Subcutaneous abdominal adipose tissue (tissue), 5 donors: Measurements from ENCODE around the gene SCFD2.
"Not testable (repeated sequence)": the region's sequence is repeated elsewhere in the genome, so short reads cannot be mapped to it uniquely, and the experiment has no call there.

Experiments
- H3K27ac ChIP-seq: one replicate; pipeline ENCODE4 v1.7.0; 2013; ENCODE audit warnings: low read depth, mild to moderate bottlenecking, inconsistent platforms, low read length, moderate library complexity
- H3K27me3 ChIP-seq, 5 donors: one replicate each; pipeline ENCODE4 v1.7.0; 2013; ENCODE audit warnings: low read length in 5 of 5, inconsistent platforms in 1 of 5; ENCODE audit not compliant: control insufficient read depth in 5 of 5, insufficient read depth in 4 of 5
- H3K36me3 ChIP-seq, 5 donors: one replicate each; pipeline ENCODE4 v1.7.0; 2013; ENCODE audit warnings: low read length in 5 of 5; ENCODE audit not compliant: control insufficient read depth in 5 of 5, insufficient read depth in 5 of 5
- H3K4me1 ChIP-seq, 5 donors: one replicate each; pipeline ENCODE4 v1.7.0; 2013; ENCODE audit warnings: low read length in 5 of 5, mild to moderate bottlenecking in 3 of 5, moderate library complexity in 1 of 5; ENCODE audit not compliant: control insufficient read depth in 5 of 5, insufficient read depth in 5 of 5
- H3K4me3 ChIP-seq, 5 donors: one replicate each; pipeline ENCODE4 v1.7.0; 2013; ENCODE audit warnings: low read length in 5 of 5, low read depth in 1 of 5
- H3K9ac ChIP-seq, 5 donors: one replicate each; pipeline ENCODE4 v1.7.0; 2013; ENCODE audit warnings: low read length in 5 of 5, mild to moderate bottlenecking in 4 of 5, moderate library complexity in 3 of 5
- H3K9me3 ChIP-seq, 5 donors: one replicate each; pipeline ENCODE4 v1.7.0; 2013; ENCODE audit warnings: low read length in 5 of 5; ENCODE audit not compliant: control insufficient read depth in 5 of 5
- donor health status: healthy.
- donor health status: healthy.
- donor health status: healthy.
- donor health status: healthy.
- donor health status: healthy.

SCFD2 gene

DNA sequence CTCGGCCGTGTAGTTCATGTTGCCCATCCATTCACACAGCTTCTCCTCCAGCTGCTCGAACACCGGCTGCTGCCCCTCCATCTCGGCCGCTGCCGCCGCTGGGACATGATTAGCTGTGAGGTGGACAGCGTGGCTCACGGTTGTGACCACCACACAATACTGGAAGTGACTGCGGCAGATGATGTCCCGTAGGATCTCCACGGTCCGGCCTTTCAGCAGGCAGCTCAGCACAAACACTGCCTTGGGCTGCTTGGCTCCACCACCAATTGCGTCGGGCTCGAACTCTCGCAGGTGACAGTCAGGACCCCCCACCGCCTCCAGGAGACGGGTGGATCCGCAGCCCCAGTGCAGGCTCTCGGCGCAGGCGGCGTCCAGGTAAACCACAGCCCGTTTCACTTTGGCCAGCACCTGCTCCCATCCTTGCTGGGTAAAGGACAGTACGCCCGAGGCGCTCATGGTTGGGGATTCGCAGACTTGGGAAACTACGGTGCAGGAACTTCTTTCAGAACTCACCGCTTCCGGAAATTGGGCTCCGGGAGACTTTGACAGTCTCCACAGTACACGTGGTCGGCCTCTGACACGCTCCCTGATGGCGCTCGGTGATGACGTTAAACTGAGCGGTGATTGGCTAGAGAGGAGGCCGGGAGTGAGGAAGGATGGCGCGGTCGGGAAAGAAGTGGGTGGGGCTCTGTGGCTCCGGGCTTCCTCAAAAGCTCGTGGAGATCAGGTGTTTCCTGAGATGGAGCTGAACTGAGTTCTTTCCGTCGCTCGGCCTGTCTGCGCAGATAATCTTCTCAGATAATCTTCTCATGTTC is at the start of gene SCFD2:
SCFD2 (minus strand) TSS at position 576 of the 815 bp plus-strand sequence.
- peak within 1 kb of the TSS; percentile 89 to 98 (median 97) for H3K4me3 ChIP-seq
- peaks cover 0 to 11% (median 4%) of the 10 kb centered on the region in 5 donors for H3K27me3 ChIP-seq
- H3K36me3 ChIP-seq: no peaks in the 10 kb centered on the region
- peak within 1 kb of the TSS; percentile 89 to 93 (median 91) for H3K9ac ChIP-seq
- H3K27ac ChIP-seq: peak within 1 kb of the TSS; percentile 57
- peaks cover 6 to 42% (median 31%) of the 10 kb centered on the region in 5 donors for H3K4me1 ChIP-seq
- no peaks in the 10 kb centered on the region for H3K9me3 ChIP-seq

GRCh38 chr4:53409479-53409878 is 43.6 kb upstream of the SCFD2 start:
- not testable (repeated sequence) for H3K9me3 ChIP-seq, H3K9ac ChIP-seq, H3K36me3 ChIP-seq, H3K4me1 ChIP-seq, H3K27ac ChIP-seq, H3K4me3 ChIP-seq, H3K27me3 ChIP-seq

GRCh38 chr4:53380221-53380620 is 14.4 kb upstream of the SCFD2 start:
- Histone ChIP-seq H3K9ac (no peak overlapping the region), H3K27me3 (no peaks in the 10 kb centered on the region), H3K36me3 (peaks cover 10 to 25% (median 21%) of the 10 kb centered on the region in 5 donors), H3K9me3 (no peaks in the 10 kb centered on the region), H3K4me1 (peaks cover 0 to 27% (median 21%) of the 10 kb centered on the region in 5 donors), H3K4me3 (no peak overlapping the region), H3K27ac (no peak overlapping the region)

- Histone ChIP-seq H3K27me3 (no peaks in the 10 kb centered on the region), H3K9ac (peak overlapping the region; percentile 41 to 93 (median 92)), H3K4me3 (peak overlapping the region; percentile 78 to 96 (median 88)), H3K9me3 (no peaks in the 10 kb centered on the region), H3K4me1 (peaks cover 0 to 27% (median 21%) of the 10 kb centered on the region in 5 donors), H3K27ac (peak overlapping the region; percentile 71), H3K36me3 (peaks cover 0 to 9% (median 7%) of the 10 kb centered on the region in 5 donors)
Measured at GRCh38 chr4:53378171-53378482, 12.3 kb upstream of the SCFD2 start.

- peaks cover 0 to 27% (median 21%) of the 10 kb centered on the region in 5 donors for H3K4me1 ChIP-seq
- H3K9ac ChIP-seq: peak within 1 kb of the TSS; percentile 41 to 93 (median 92)
- H3K4me3 ChIP-seq: peak within 1 kb of the TSS; percentile 78 to 96 (median 88)
- no peaks in the 10 kb centered on the region for H3K27me3 ChIP-seq
- peak within 1 kb of the TSS; percentile 71 for H3K27ac ChIP-seq
- peaks cover 0 to 6% (median 4%) of the 10 kb centered on the region in 5 donors for H3K36me3 ChIP-seq
- no peaks in the 10 kb centered on the region for H3K9me3 ChIP-seq
Measured at GRCh38 chr4:53377319-53378170, 11.7 kb upstream of the SCFD2 start, which contains the start of gene FIP1L1. FIP1L1 (plus strand) TSS chr4:53377641; CDS start chr4:53377839, 198 bp downstream.

GRCh38 chr4:53376900-53377299 is 11.0 kb upstream of the SCFD2 start:
- H3K4me3 ChIP-seq: peak overlapping the region; percentile 75 to 96 (median 88)
- H3K4me1 ChIP-seq: peaks cover 0 to 27% (median 21%) of the 10 kb centered on the region in 5 donors
- no peaks in the 10 kb centered on the region for H3K27me3 ChIP-seq
- H3K36me3 ChIP-seq: no peaks in the 10 kb centered on the region
- H3K9me3 ChIP-seq: no peaks in the 10 kb centered on the region
- peak overlapping the region in 4 of 5 donors; percentile 69 to 93 (median 92) for H3K9ac ChIP-seq
- peak overlapping the region; percentile 71 for H3K27ac ChIP-seq

DNA sequence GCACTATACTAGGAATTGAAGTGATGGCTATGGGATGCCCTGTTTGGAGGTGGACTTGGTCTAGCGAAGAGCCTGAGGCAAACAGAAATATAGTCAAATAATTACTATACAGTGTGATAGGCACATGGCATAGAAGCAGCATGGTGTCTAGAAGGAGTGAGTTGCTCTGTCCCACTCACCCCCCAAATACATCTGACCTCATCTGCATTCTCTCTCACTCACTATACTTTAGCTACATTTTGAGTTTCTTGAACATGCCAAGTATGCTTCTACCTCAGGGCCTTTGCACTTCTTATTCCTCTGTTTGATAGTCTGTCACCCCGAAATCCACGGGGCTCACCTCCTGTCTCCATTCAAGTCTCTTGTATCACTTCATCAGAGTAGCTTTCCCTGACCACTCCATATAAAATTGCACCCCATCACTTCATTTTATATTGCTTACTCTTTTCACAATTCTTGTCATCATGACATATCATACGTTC is 9.0 kb upstream of the SCFD2 start:
- Histone ChIP-seq H3K9me3 (no peaks in the 10 kb centered on the region), H3K27ac (no peak overlapping the region), H3K27me3 (peaks cover 0 to 3% (median 0%) of the 10 kb centered on the region in 5 donors), H3K4me3 (no peak overlapping the region), H3K9ac (no peak overlapping the region), H3K4me1 (peaks cover 0 to 25% (median 20%) of the 10 kb centered on the region in 5 donors), H3K36me3 (no peaks in the 10 kb centered on the region)

DNA sequence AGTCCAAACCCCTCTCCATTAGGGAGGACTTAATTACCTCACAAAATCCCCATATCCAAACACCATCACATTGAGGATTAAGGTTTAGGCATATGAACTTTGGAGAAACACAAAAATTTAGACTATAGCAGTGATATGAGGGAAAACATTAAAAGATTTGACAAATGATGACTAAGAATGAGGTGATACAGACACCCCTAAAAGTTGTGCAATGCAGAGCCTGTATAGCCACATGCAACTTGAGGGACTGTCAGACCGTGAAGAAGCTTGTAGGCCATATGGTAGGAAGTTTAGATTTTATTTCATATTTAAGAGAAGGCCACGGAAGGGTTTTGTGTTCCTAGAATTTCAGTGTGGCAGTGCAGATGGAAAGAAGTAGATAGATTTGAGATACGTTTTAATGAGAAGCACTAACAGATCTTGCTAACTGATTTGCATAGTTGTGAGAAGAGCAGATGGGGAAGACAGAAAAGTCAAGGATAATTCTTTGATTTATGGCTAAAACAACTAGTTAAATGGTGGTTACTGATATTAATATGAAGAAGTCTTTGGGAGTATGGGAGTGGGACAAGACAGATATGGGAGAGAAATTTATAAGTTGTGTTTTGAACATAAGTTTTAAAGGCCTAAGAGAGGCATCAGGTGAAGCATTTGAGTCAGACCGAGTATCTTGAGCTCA is 6.1 kb upstream of the SCFD2 start:
- H3K9ac ChIP-seq: no peak overlapping the region

DNA sequence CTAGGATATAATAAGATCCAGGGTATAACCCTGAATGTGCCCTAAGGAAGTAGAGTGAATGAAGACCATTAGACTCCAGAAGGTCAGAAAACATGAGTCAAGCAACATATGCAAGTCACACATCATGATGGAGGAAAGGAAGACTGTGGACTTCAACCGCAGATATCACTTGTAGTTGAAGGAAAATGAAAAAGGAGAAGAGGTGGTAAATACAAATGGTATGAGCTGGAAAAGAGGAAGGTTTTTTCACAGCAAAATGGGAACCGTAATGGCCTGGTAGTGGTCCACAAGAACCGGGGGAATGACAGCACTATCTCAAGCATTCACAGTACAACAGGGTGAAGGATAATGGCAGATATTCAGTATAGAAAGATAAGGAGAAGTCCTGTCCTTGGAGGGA is 5.2 kb upstream of the SCFD2 start:
- no peak overlapping the region for H3K4me3 ChIP-seq
- peaks cover 0 to 7% (median 6%) of the 10 kb centered on the region in 5 donors for H3K4me1 ChIP-seq
- peaks cover 0 to 11% (median 4%) of the 10 kb centered on the region in 5 donors for H3K27me3 ChIP-seq
- no peak overlapping the region for H3K9ac ChIP-seq
- no peaks in the 10 kb centered on the region for H3K36me3 ChIP-seq
- no peak overlapping the region for H3K27ac ChIP-seq
- H3K9me3 ChIP-seq: no peaks in the 10 kb centered on the region

More for the DNA sequence above, 6.1 kb upstream of the SCFD2 start:
- Histone ChIP-seq H3K4me1 (peaks cover 0 to 4% (median 3%) of the 10 kb centered on the region in 5 donors), H3K9me3 (no peaks in the 10 kb centered on the region), H3K27me3 (peaks cover 0 to 11% (median 4%) of the 10 kb centered on the region in 5 donors), H3K36me3 (no peaks in the 10 kb centered on the region), H3K27ac (no peak overlapping the region), H3K4me3 (no peak overlapping the region)
